HG03280 (cell line): Measurements from ENCODE around the gene GDNF.
"Not testable (repeated sequence)": the region's sequence is repeated elsewhere in the genome, so short reads cannot be mapped to it uniquely, and the experiment has no call there.

Experiments used
- ATAC-seq: cut with Tn5 transposase; IDR thresholded peaks from one replicate; pipeline ENCODE4 v1.9.1; 2021; ENCODE audit warnings: mild to moderate bottlenecking, moderate library complexity; ENCODE audit not compliant: unreplicated experiment

Gene GDNF

DNA sequence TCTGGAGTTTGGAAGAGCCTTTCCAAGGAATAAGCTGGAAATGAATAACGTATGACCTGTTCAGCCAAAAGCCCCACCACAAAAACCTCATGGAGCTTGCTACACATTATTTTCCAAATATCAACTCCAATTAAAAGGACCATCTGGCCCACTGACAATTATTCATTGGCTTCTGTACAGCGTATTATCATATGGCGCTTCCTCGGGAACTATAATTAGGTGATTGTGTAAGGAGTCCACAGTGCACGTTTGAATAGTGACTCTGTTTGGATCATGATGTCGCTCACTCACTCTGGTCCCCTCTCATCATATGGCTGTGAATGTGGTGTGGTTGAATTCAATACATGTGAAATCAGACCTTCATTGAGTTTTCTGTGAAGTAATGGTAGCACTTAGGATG, 52.1 kb downstream of the GDNF start:
- no peak for ATAC-seq

DNA sequence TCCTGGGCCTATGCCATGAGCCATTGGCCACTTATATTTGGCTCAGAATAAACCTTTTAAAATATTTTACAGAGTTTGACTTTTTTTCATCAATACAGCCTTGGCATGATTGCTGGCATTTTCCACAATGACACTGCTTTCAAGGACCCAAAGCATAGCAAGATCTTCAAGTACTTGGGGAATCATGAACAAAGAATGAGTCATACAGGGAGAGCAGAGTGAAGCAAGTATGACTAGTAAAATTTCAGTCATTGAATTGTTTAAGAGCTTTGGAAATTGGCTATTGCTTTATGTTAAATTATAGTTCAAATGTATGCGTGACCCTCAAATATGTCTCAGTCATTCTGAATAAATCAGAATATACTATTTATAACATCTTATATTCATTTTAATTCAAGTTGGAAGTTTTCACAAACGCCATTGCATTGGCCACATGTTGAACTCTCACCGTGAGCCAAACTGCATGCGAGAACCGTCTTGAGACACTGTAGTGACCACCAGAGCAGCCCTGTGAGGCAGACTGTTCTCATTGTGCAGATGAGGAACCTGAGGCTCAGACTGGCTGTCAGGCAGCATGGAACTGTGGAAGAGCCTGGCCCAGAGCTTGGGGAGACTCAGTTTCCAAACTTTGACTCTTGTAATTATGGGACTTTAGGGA, 52.9 kb downstream of the GDNF start:
- ATAC-seq, result no peak

DNA sequence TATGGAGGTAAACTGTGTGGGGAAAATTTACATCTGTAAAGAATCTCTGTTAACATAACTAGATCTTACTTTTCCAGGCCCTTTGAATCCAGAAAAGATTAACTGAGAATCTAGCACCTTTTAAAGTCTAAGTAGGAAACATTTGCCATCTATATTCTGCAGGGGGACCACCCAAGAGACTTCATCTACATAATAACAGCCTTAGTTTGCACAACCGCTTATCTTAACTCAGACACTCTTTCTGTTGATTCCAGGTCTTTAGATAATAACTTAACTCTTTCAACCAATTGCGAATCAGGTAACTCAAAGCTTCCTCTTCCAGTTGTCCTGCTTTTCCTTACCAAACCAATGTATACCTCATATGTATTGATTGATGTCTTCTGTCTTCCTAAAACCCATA, 53.4 kb downstream of the GDNF start:
- ATAC-seq, result no peak

DNA sequence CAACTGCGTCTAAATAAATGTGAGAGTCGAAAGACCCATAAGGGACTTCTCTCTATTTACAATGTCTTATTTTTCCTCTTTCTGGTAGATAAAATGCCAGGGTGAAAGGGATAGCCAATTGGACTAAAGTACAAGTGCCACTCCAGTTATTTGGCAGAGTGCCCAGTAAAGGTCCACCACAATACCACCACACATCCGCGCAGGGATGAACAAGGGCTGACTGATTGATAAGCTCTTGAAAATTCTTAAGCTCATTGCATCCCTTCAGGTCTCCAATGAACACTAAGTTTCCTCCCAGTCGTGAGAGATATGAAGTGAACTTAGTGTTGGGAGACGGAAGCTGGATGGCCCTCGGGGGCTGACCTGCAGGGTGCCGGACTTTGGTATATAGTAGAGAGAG, 58.4 kb downstream of the GDNF start:
- not testable (repeated sequence) for ATAC-seq

DNA sequence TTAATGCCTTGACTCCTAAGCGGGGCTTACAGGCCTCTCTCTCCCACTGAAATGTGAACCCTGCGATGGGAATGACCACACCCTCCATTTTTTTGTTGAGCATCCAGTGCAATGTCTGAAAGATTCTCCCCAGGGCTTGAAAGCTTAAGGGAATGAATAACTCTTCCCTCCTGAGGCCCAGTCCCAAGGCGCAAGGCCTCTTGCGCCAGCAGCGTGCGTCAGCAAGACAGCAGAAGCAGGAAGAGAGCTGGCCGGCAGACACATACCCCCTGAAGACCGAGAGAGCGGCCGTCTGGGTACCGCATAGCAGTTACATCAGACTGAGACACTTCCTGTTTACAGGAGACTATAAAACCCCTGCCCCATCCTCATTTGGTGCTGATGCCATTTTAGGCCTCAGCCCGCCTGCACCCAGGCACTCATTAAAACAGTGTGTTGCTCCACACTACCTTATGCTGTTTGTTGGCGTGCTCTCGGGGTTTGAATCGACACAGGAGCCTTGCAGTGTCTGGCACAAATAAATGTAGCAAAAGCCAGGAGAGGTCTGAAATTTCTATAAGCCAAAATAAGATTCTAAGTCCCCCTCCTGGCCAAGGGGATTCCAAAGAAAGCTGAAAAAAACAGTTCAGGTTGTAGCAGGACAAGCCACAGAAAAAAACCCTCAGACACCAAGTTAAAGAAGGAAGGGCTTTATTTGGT, 62.3 kb downstream of the GDNF start:
- no peak for ATAC-seq

DNA sequence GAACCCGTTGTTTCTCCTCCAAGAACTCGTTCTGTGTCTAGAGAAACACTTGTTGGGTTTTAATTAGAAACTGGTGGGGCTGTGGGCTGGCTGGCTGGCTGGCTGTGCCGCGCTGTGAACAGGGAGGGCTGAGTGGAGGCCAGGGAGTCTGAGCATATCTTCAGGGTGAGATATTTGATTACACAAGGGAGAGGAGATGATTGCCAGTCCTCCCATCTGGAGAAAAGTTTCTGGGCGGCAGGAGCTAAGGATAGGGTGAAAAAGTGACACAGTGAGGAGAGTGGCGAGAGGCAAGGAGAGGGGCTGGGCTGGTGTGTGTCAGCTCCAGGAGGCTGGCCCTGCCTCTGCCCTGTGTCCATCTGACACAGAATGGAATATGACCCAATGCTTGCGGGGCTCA, 63.0 kb downstream of the GDNF start:
- no peak for ATAC-seq

DNA sequence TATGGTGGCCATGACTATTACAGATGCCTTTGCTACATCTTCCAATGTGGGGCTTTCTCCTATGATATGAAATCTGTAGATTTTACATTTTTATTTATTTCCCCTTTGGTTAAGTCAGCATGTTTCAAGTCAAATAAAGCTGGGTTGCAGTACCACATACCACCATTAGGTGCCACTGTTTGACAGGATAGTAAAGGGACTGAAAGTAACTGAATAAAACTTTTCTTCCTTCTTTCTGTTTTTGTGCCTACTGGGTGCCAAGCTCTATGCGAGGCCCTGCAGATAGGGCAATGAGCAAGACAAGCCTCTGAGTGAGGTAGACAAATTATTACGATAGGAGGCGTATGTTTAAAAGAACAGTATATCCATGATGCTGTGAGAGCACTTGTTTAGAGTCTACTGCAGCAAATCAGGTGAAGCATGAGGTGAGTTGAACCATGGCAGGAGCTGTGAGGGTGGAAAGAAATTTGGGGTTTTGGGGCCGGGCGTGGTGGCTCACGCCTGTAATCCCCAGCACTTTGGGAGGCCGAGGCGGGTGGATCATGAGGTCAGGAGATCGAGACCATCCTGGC, 64.8 kb downstream of the GDNF start:
- ATAC-seq, result no peak

DNA sequence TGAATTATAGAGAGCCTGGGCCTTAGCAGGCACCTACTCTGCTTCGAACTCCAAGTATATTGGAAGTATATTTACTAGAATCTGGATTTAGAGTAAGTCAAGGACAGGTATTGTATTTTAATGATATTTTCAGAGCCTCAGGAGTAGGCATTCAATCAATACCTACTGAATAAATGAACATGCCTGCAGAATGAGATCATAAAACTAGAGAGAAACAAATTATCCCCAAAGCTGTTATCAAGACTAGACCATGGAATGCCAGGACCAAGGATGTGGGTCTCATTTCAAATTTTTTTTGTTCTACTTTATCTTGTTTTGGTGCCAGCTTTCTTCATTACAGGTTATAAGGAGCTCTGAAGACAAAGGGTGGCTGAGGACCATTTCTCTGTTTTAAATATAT, 66.0 kb downstream of the GDNF start:
- ATAC-seq, result no peak

DNA sequence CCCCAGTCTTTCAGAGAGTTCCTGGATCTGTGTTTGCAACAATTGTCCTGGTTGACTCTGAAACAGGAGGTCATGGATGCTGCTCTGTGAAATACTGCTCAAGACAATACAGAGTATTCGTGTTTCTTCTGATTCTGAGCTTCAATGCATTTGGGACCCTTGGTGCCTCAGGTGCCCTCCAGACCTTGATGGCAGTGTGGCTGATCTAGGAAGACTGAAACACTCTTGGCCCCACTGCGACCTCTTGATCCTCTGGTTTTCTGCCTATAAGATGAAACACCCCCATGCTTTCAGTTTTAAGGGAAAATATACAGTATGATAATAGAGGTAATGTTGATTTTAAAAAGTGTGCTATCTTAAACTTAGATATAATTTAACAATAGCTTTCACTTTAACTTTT, 67.6 kb downstream of the GDNF start:
- ATAC-seq, result no peak

DNA sequence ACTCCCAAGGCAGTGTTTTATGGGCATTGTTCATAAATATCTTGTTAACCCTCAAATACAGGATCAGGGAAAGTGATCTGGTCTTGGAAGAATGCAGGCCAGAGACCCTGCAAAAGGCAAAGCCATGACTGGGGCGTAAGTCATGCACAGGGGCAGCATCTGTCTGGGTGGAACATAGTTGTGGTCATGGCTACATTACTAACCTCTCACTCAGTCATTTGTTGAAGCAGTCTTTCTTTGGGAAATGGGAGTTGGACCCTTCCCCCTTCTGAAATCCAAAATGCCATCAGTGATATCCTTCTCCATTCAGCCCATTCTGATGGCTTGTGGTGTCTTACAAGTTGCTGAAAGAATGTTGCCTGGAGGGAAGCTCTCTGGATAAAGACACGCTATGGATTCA, 68.1 kb downstream of the GDNF start:
- ATAC-seq, result no peak

DNA sequence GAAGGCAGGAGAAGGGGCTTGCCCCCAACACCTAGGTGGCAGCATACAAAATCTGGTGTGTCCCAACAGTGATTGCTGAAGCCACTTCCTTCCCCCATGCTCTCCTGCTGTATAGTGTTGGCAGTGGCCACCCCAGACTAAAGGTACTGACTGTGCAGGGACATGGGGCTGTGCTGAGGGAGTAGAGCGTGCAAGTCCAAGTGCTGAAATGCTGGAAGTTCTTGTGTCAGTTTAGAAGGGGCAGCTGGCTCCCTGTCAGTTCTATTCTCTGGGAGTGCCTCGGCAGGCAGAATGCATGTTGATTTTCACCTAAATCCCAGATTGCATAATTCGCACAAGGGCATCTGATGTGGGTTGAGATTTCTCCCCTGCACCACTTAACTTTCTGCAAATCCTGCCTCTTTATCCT, 68.6 kb downstream of the GDNF start:
- ATAC-seq, result no peak

DNA sequence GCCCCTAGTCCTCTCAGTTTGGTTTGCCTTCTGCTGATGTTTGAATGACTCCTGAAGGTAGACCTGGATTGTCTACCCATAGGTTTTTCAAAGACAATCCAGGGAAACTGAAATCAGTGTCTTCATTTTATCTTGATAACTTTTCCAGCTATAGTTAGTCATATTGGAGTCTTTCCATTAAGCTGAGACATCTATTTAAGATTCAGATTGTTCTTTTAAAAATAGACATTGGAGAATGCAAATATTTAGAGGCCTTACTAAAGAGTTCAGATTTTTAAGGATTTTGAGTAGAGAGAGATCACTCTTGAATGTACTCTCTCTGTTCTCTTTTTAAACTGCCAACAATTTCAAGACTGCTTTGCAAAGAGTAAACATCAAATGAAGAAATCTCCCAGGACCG, 69.1 kb downstream of the GDNF start:
- ATAC-seq, result no peak

DNA sequence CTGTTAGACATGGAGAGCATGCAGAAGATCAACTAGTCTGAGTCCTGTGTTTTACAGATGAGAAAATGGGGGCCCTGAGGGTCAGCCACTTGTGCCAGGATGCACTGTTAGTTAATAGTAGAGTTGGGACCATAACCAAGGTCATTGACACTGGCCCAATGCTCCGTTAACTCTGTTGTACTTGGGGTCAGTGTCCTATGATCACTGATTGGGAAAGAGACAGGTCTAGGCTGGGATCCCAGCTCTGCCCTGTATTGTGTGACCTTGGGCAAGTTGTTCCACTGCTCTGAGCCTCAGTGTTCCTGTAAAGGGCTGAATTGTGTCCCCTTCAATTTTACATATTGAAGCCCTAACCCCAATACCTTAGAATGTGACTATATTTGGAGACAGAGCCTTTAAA, 70.0 kb downstream of the GDNF start:
- ATAC-seq, result no peak

DNA sequence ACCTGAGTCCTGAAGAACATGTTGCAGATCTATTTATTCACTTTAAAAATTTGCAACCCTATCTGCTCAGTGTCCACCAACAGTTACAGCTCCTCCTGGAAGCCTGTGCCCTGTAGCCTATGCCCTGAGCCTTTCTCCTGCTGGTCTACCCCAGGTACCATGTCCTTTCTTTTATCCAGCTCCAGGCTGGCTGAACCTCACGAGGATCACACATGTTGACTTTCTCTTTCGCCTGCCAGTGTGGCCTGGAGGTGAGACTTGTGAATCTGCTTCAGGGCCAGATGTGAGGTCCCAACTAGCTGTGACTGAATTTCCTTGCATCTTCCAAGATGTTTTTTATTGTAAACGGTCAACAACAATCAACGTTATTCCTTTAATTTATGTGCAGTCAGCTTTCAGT, 70.7 kb downstream of the GDNF start:
- no peak for ATAC-seq

DNA sequence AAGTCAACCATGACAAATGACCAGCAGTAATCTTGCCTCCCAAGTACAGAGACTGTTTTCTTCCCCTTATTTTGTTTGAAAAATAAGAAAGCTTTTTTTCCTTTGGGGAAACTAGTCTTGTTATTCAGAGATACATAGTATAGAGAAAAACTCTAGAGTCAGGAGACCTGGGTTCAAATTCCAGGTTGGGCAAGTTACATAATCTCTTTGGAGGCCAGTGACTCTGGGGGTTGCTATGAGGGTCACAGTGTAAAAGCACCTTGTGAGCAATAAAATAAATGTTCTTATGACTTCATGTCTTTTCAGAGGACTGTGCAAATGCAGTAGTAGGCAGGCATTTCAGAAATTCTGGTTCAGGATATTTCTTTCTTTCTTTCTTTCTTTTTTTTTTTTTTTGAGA, 71.5 kb downstream of the GDNF start:
- ATAC-seq, result no peak

DNA sequence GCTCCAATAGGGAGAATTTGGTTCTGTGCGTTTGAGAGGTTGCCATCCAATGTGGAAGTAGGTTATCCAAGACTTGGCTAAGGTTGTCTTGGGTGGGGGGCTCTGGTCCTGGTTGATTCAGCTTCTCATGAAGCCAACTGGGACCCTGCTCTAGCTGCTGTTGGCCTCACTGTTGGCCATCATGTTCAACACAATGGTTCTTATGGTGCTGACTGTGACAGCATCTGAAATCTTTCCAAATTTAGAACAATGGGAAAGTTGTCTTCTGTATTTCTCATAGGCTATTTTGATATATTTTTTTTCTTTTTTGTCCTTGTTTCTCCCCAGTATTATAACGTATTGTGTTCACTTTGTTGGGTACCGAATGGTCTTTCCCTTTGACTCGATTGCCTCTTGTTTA, 71.9 kb downstream of the GDNF start:
- ATAC-seq, result no peak

DNA sequence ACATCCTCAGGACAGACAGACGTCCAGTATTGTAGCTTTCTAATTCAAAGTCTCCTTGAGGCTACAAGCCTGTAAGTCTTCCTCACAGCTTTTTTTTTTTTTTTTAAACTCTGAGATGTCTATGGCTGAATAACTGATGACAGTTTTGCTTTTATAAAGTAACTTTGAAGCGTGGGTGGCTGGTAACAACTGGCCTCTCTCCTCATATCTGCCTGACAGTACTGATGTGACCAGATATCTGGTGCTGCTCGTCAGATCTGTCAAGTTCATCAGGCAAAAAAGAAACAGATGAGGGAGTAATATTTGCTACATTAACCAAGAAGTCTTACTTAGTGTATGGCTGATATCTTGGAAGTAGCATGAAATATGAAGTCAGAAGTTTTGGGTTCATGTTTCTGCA, 72.6 kb downstream of the GDNF start:
- no peak for ATAC-seq
